Hypothalamus (tissue), 51 donors: Measurements from ENCODE around the gene BRF1.
"Not testable (repeated sequence)": the region's sequence is repeated elsewhere in the genome, so short reads cannot be mapped to it uniquely, and the experiment has no call there.

ENCODE experiments used
- DNase-seq, 51 donors: peaks; one replicate each; lab custom pipeline; 2025; lab: John Stamatoyannopoulos, UW

Gene BRF1

GRCh38 chr14:105300542-105301102 lies at the start of gene BRF1:
Gene BRF1 (minus strand): TSS chr14:105301001. CDS start chr14:105300629, 372 bp downstream.
- peak in 47 of 51 donors; percentile 72 to 98 (median 90) for DNase-seq

- no peak for DNase-seq
Measured at GRCh38 chr14:105349992-105350391, 49.2 kb upstream of the BRF1 start.

- DNase-seq: no peak
Measured at GRCh38 chr14:105348945-105349699, 48.3 kb upstream of the BRF1 start.

- no peak for DNase-seq
Measured at GRCh38 chr14:105348169-105348944, 47.6 kb upstream of the BRF1 start.

DNA sequence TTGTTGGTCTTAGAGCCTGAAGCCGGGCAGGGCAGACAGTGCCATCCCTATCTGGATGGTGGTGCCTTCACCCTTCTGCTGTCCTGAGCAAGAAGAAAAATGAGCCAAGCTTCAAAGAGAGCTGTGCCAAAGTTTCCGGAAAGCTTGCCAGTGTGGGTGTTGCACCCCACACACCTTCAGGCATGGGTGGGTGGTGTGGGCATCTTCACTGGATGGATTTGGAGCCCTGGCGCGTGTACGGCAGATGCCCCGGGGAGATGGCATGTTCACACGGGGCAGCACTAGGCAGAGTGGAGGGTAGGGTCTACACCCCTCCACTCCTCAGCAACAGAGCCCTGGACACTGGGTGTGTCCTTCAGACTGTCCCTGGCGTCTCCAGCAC lies 46.8 kb upstream of the BRF1 start:
- no peak for DNase-seq

DNA sequence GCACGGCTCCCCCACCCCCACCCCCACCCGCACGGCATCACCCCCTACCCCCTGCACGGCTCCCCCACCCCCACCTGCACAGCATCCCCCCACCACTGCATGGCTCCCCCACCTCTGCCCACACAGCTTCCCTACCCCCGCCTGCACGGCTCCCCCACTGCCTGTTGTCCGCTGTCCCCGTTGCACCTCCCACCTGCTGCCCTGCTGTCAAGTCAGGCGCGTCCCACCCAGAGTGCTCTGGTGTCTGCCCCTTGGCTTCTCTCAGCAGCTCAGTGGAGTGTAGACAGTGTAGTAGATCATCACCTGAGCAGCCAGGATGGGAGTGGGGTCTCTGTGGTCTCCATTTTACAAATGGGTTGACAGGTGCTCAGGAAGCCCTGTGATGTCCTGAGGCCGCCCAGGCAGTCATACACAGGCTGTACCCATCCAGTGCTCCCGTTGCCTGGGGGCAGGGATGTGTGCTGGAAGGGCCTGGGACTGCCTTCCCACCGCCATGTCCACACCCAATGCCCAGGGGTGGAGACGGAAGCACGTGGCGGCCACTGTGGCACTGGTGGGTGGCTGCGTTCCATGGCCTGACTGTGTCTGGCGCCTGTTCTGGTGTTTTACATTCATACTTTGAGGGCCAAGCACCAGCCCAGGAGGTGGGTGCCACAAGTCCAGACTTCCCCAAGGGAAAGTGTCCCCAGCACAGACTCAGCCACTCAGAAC lies 46.2 kb upstream of the BRF1 start:
- DNase-seq: no peak

DNA sequence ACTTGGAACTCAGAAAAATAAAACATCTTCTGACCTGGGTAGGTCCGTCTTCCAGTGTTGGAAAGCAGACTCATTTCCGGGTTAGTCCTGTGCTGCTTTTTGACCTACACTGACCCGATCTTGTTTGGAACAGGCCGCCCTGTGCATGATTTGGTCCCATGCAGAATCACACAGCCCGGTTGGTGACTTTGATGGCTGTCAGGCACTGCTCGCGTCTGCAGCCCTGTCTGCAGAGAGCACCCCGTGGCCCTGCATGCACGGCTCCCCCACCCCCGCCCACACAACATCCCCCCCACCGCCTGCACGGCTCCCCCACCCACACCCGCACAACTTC lies 45.4 kb upstream of the BRF1 start:
- DNase-seq: no peak

GRCh38 chr14:105343194-105343593 lies 42.4 kb upstream of the BRF1 start:
- no peak for DNase-seq

- DNase-seq: peak in 12 of 51 donors; percentile 23 to 76 (median 42)
Measured at GRCh38 chr14:105340821-105341733, 40.3 kb upstream of the BRF1 start.

DNA sequence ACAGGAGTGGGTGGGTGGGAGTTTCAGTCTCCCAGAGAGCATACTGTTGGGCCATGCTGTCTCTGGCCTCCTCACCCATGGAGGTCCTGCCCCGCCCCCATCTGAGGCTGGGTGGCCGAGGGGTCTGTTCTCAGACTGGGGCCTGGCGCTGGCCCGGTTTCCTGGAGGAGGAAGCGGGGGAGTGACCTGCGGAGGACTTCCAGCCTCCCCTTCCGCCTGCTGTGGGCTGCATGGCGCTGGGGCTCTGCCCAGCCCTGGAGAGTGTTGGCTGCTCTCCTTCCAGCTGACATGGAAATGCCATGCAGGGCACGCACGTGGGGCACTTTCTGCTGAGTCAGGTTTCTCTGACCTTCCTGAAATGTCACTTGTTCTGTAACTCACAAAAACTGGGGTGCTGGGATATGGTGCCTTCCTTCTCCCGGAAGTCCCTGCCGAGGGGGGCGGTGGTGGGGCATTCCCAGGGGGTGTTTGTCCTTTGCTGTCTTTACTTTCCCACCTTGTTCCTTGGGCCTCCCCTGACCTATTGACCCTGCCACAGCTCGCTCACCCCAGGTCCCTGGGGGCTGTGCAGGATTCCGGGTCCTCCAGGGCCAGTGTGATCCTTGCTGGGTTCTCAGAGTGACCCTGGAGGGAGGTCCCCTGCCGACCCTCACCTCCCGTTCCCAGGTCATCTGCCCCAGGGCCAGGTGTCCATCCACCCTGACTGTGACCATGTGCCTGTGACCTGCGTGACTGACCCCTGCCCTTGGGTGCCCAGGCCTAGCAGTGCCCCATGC lies 37.4 kb upstream of the BRF1 start:
- DNase-seq: peak in 24 of 51 donors; percentile 10 to 77 (median 55)

GRCh38 chr14:105337433-105337832 lies 36.6 kb upstream of the BRF1 start:
- no peak for DNase-seq

DNA sequence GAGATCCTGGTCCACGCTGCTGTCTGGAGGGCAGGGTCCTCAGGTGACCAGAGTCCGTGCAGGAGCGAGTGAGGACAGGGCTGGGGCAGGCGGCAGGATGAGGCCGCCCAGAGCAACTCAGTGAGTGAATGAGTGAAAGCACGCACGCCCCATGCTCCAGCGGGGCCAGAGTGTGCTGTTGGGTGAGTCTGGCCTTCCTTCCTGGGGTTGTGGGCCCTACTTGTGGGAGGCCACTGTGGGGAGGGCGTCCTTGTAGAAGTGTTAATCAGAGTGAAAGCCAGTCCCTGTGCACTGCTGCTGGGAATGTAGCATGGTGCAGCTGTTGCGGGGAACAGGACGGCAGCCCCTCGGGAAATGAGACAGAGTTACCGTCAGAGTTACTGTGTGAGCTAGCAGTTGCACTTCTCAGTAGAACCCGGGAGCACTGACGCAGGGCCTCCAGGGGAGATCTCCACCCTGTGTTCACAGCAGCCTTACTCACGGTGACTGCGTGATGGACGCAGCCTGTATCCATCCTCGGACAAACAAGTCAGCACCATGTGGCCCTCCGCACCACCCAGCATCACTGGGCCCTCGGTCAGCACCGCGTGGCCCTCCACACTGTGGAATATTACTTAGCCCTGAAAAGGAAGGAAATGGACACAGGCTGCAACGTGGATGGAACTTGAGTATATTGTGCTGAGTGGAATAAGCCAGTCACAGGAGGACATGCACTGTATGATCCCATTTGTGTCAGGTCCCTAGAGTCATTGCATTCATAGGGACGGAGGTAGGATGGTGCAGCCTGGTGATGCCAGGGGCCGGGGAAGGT lies 35.9 kb upstream of the BRF1 start:
- DNase-seq: no peak

- peak in 29 of 51 donors; percentile 12 to 82 (median 62) for DNase-seq
Measured at GRCh38 chr14:105335735-105336476, 35.1 kb upstream of the BRF1 start.

- DNase-seq: not testable (repeated sequence)
Measured at GRCh38 chr14:105335231-105335542, 34.4 kb upstream of the BRF1 start.

- no peak for DNase-seq
Measured at GRCh38 chr14:105334383-105335230, 33.8 kb upstream of the BRF1 start.

- no peak for DNase-seq
Measured at GRCh38 chr14:105333613-105334364, 33.0 kb upstream of the BRF1 start.
